Thyroid gland (tissue), 4 donors: Measurements from ENCODE around the gene RALGPS2. TPM values are rescaled to one million over a fixed set of nuclear protein-coding genes. Genes with fewer than 3 reads are reported as not detected.

ENCODE experiments used
- DNase-seq, 2 donors: peaks; one replicate each; pipeline ENCODE4 v3.0.0-alpha.2; 2019
- H3K27ac ChIP-seq, 3 donors: fragments of 200-600 bp; sonication (generic); 1 replicate in 2 of 3; 2 replicates in 1 of 3; pipeline ENCODE4 v1.5.1; 2016 to 2019; ENCODE audit warnings: mild to moderate bottlenecking in 1 of 3, moderate library complexity in 1 of 3
- H3K27me3 ChIP-seq: fragments of 200-600 bp; sonication (generic); one replicate; pipeline ENCODE4 v1.5.1; 2019
- H3K36me3 ChIP-seq, 2 donors: fragments of 200-600 bp; sonication (generic); one replicate each; pipeline ENCODE4 v1.5.1; 2016 to 2019
- H3K4me1 ChIP-seq, 2 donors: fragments of 200-600 bp; sonication (generic); one replicate each; pipeline ENCODE4 v1.5.1; 2017 to 2019
- H3K4me3 ChIP-seq, 3 donors: fragments of 200-600 bp; sonication (generic); replicated peaks in 1 of 3; 1 replicate in 2 of 3; 2 replicates in 1 of 3; pipeline ENCODE4 v1.5.1; 2016; ENCODE audit warnings: mild to moderate bottlenecking in 1 of 3
- H3K9me3 ChIP-seq: fragments of 200-600 bp; sonication (generic); one replicate; pipeline ENCODE4 v1.5.1; 2017
- POLR2A ChIP-seq, 2 donors: fragments of 450-650 bp; IDR thresholded peaks; one replicate each; pipeline ENCODE4 v1.6.1; 2017; ENCODE audit warnings: antibody characterized with exemption in 2 of 2, mild to moderate bottlenecking in 2 of 2, moderate library complexity in 1 of 2
- WGBS, 2 donors: methylation state at CpG; one replicate each; pipeline ENCODE4 v1.1.5; 2017; 5-methylcytosine and 5-hydroxymethylcytosine counted together
- intact Hi-C: fragments of 100-400 bp; cut with DNase I; formaldehyde crosslinking; loops from one replicate; pipeline ENCODE4 v1.15.1; 2023
- total RNA-seq, 4 donors: library from RNA; depleted of rRNA; stranded (reverse); fragments of >200 nt; gene quantifications; one replicate each; pipeline ENCODE4 v1.2.3, GENCODE V29; 2016
- TF ChIP-seq, protein P1 (sequence below), 6 experiments: fragments of 200-600 bp in 3 of 6; fragments of 450-650 bp in 3 of 6; sonication (generic) in 3 of 6; IDR thresholded peaks; one replicate each; pipeline ENCODE4 v1.5.1; 2016 to 2019; ENCODE audit warnings: antibody characterized with exemption in 6 of 6, mild to moderate bottlenecking in 2 of 6, inconsistent platforms in 1 of 6, moderate library complexity in 1 of 6

The RALGPS2 gene
- total RNA-seq, 4 donors from 2014 or later, result 15.3 to 31.4 (median 17.7) TPM

DNA sequence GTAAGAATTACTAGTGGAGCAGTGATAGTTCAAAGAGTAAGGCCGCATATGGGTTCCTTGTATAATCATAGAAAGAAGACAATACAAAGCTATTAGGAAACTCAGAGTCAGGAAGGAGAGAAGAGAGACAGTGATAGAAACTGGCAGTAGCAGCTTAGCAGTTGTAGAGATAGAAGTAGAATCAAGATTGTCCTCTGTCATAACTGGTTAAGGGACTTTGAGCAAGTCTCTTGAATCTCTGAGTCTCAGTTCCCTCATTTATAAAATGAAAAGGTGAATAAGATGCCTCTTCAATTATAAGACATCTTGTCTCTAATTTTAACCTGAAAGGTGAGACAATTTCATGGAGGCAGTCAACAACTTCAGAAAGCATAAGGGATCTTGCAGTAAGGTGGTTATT is 6.5 kb upstream of the RALGPS2 start:
- 100% methylated on average over 1 of the region's 1 CpG for WGBS, 2 donors
- Histone ChIP-seq H3K4me1 (no peaks in the 10 kb centered on the region), H3K9me3 (no peaks in the 10 kb centered on the region), H3K4me3 (no peak overlapping the region), H3K27me3 (no peaks in the 10 kb centered on the region), H3K36me3 (no peaks in the 10 kb centered on the region), H3K27ac (no peak overlapping the region)
- intact Hi-C loops, result no loop called here
- TF ChIP-seq, protein P1, sequence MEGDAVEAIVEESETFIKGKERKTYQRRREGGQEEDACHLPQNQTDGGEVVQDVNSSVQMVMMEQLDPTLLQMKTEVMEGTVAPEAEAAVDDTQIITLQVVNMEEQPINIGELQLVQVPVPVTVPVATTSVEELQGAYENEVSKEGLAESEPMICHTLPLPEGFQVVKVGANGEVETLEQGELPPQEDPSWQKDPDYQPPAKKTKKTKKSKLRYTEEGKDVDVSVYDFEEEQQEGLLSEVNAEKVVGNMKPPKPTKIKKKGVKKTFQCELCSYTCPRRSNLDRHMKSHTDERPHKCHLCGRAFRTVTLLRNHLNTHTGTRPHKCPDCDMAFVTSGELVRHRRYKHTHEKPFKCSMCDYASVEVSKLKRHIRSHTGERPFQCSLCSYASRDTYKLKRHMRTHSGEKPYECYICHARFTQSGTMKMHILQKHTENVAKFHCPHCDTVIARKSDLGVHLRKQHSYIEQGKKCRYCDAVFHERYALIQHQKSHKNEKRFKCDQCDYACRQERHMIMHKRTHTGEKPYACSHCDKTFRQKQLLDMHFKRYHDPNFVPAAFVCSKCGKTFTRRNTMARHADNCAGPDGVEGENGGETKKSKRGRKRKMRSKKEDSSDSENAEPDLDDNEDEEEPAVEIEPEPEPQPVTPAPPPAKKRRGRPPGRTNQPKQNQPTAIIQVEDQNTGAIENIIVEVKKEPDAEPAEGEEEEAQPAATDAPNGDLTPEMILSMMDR (IDR thresholded peaks at IDR 0.05), result no peak
- TF ChIP-seq POLR2A (IDR thresholded peaks at IDR 0.05), result no peak
- DNase-seq, result no peak

DNA sequence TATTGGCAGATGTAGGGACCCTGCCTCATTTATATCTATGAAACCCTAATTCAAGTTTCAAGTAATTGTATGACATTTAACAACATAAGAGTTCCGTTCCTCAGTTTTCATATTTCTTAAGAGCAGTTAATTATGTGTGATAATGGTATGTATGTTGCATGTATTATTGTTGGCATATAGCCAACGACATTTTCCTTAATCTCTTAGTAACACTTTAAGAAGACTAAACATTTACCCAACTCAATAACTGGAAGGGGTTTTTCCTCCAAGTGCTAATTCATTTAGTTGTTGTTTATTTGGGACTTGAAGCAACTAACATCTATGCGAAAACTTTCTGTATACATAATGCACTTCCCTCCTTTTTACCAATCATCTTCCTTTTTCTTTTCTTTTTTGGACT is 1.5 kb upstream of the RALGPS2 start:
- no peak for DNase-seq
- 74 to 76% methylated on average over 3 of the region's 3 CpGs for WGBS, 2 donors
- Histone ChIP-seq H3K9me3 (no peaks in the 10 kb centered on the region), H3K36me3 (no peaks in the 10 kb centered on the region), H3K27ac (no peak overlapping the region), H3K4me3 (no peak overlapping the region), H3K27me3 (no peaks in the 10 kb centered on the region), H3K4me1 (peaks cover 5 to 6% of the 10 kb centered on the region in 2 donors)
- intact Hi-C loops, result no loop called here
- TF ChIP-seq, protein P1 (IDR thresholded peaks at IDR 0.05), result no peak
- TF ChIP-seq POLR2A (IDR thresholded peaks at IDR 0.05), result no peak

DNA sequence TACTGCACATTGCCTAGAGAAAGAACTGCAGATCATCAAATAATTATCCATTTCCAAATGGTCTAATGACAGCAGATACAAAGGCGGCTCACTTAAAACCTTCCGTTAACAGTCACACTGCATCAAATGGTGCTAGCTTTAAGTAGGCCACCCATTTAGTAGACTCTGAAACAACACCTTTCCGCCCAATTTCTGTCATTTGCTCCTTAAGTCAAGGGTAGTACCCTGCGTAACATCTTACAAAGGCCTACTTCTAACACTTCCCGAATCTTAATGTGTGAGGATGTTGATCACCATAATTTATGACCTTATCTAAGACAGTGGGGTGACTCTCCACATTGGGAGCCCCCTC is 692 bp upstream of the RALGPS2 start:
- TF ChIP-seq POLR2A (IDR thresholded peaks at IDR 0.05), result no peak
- TF ChIP-seq, protein P1 (IDR thresholded peaks at IDR 0.05), result no peak
- H3K27me3 ChIP-seq, result no peaks in the 10 kb centered on the region
- no peak for DNase-seq
- H3K27ac ChIP-seq, result peak overlapping the region; percentile 83 to 94 (median 86)
- no peaks in the 10 kb centered on the region for H3K9me3 ChIP-seq
- no peaks in the 10 kb centered on the region for H3K36me3 ChIP-seq
- H3K4me1 ChIP-seq, result peaks cover 5 to 6% of the 10 kb centered on the region in 2 donors
- peak overlapping the region in 1 of 3 donors; percentile 85 for H3K4me3 ChIP-seq
- intact Hi-C loops, result no loop called here
- 84 to 85% methylated on average over 5 of the region's 5 CpGs for WGBS, 2 donors

DNA sequence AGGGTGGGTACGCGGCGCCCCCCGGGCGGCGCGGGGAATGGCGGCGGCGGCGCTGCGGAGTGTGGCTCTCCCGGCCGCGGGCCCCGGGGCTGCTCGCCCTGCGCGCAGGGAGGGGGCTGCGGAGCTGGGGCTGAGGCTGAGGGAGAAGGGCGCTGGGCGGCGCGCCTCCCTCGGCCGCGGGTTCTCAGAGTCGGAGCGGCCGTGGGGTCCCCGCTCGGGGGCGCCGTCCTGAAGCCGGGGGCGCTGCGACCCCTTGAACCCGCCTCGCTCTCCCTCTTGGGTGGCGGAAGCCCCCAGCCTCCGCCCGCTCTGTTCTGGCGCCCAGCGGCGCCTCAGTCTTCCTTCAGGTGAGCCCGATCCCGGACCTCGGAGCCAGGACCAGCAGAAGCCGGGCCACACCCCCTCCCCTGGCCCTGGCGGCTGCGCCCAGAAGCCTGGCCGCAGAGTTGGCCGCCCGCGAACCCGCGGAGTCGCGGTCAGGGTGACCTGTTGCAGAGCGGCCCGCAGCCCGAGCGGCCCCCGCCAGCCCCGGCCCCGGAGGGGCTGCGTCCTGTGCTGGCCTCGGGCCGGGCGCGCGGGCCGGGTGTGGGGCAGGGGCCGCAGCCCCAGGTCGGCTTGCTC is 532 bp downstream of the RALGPS2 start:
- no peak for TF ChIP-seq POLR2A (IDR thresholded peaks at IDR 0.05)
- TF ChIP-seq, protein P1 (IDR thresholded peaks at IDR 0.05), result no peak
- Histone ChIP-seq H3K4me1 (peaks cover 5 to 6% of the 10 kb centered on the region in 2 donors), H3K4me3 (peak overlapping the region; percentile 28 to 85 (median 81)), H3K36me3 (no peaks in the 10 kb centered on the region), H3K9me3 (no peaks in the 10 kb centered on the region), H3K27me3 (no peaks in the 10 kb centered on the region), H3K27ac (peak overlapping the region; percentile 83 to 94 (median 86))
- intact Hi-C loops, result no loop called here
- DNase-seq, result peak; percentile 58 to 64
- WGBS, 2 donors, result 0% methylated on average over 3 of the region's 75 CpGs; no CpG with 5 or more reads in 1 of the 2 donors

DNA sequence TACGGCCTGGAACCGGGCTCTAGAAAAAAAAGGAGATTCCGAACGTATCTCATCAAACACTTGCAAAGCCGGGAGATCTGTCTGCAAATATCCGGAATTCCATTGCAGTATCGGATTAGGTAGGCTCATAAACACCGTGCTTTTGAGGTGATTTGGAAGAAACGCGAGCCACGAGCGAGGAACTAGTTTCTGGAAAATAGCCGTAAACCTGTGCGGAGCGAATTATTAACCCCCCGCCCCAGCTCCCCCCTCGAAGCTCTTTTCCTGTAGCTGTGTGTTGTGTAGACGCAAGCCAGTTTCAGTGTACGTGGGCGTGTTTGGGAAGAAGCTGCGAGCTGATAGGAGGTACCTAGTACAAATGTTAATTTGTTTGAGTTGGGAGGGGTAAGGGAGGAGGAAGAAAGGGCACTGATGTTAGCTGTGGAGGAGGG is 1.1 kb downstream of the RALGPS2 start:
- intact Hi-C loops, result no loop called here
- Histone ChIP-seq H3K4me3 (peak overlapping the region; percentile 28 to 85 (median 81)), H3K27me3 (no peaks in the 10 kb centered on the region), H3K4me1 (peaks cover 5 to 6% of the 10 kb centered on the region in 2 donors), H3K27ac (peak overlapping the region; percentile 83 to 94 (median 86)), H3K9me3 (no peaks in the 10 kb centered on the region), H3K36me3 (no peaks in the 10 kb centered on the region)
- DNase-seq, result peak; percentile 83 to 84
- WGBS, 2 donors, result 0 to 2% methylated on average over 20 of the region's 21 CpGs
- TF ChIP-seq, protein P1 (IDR thresholded peaks at IDR 0.05), result no peak
- TF ChIP-seq POLR2A (IDR thresholded peaks at IDR 0.05), result peak in 1 of 2 donors; percentile 73
